Neural crest cell (in vitro differentiated cells): ENCODE measurements around the gene CYP19A1. TPM values are rescaled to one million over a fixed set of nuclear protein-coding genes. Genes with fewer than 3 reads are reported as not detected.
"Not testable (repeated sequence)": the region's sequence is repeated elsewhere in the genome, so short reads cannot be mapped to it uniquely, and the experiment has no call there.

ENCODE experiments used
- DNase-seq: peaks from one replicate; pipeline ENCODE4 v3.0.0; 2021; ENCODE audit warnings: low read depth, mixed read lengths, low spot score
- H3K27ac Mint-ChIP-seq: one replicate; pipeline ENCODE4 v1.8.0; 2021; ENCODE audit warnings: mild to moderate bottlenecking, mixed read lengths; ENCODE audit not compliant: unreplicated experiment
- H3K27me3 Mint-ChIP-seq: 2 replicates; pipeline ENCODE4 v1.8.0; 2021; ENCODE audit warnings: low read depth, mild to moderate bottlenecking, mixed read lengths
- H3K36me3 Mint-ChIP-seq: 2 replicates; pipeline ENCODE4 v1.8.0; 2021; ENCODE audit warnings: low read depth, mild to moderate bottlenecking, mixed read lengths
- H3K4me1 Mint-ChIP-seq: 2 replicates; pipeline ENCODE4 v1.8.0; 2021; ENCODE audit warnings: mixed read lengths
- H3K4me3 Mint-ChIP-seq: one replicate; pipeline ENCODE4 v1.8.0; 2021; ENCODE audit warnings: mild to moderate bottlenecking, mixed read lengths
- H3K9me3 Mint-ChIP-seq: 2 replicates; pipeline ENCODE4 v1.8.0; 2021; ENCODE audit warnings: mixed read lengths
- CTCF ChIP-seq: fragments of 200-600 bp; sonication (generic); conservative IDR thresholded peaks from 2 replicates; pipeline ENCODE4 v1.5.0; 2021; ENCODE audit warnings: antibody characterized with exemption, mild to moderate bottlenecking
- total RNA-seq: library from RNA; stranded (reverse); gene quantifications from 2 replicates; pipeline ENCODE4 v1.2.1, GENCODE V29; 2021

CYP19A1 gene
- total RNA-seq, 1 donor from 2014 or later = not detected

- H3K27me3 Mint-ChIP-seq = peaks cover 22% of the 10 kb centered on the region
- H3K36me3 Mint-ChIP-seq = no peaks in the 10 kb centered on the region
- no peak overlapping the region for H3K4me3 Mint-ChIP-seq
- no peak for DNase-seq
- TF ChIP-seq CTCF = no peak
- H3K4me1 Mint-ChIP-seq = peaks cover 3% of the 10 kb centered on the region
- H3K9me3 Mint-ChIP-seq = no peaks in the 10 kb centered on the region
- H3K27ac Mint-ChIP-seq = no peak overlapping the region
Observed at GRCh38 chr15:51190424-51191068, 147.8 kb downstream of the CYP19A1 start.

GRCh38 chr15:51189669-51190385 lies 148.6 kb downstream of the CYP19A1 start:
- DNase-seq = no peak
- no peaks in the 10 kb centered on the region for H3K36me3 Mint-ChIP-seq
- H3K4me1 Mint-ChIP-seq = peaks cover 7% of the 10 kb centered on the region
- no peak overlapping the region for H3K27ac Mint-ChIP-seq
- no peak overlapping the region for H3K4me3 Mint-ChIP-seq
- peaks cover 22% of the 10 kb centered on the region for H3K27me3 Mint-ChIP-seq
- no peaks in the 10 kb centered on the region for H3K9me3 Mint-ChIP-seq
- no peak for TF ChIP-seq CTCF

- not testable (repeated sequence) for H3K4me3 Mint-ChIP-seq, H3K9me3 Mint-ChIP-seq, DNase-seq, H3K27ac Mint-ChIP-seq, H3K36me3 Mint-ChIP-seq
- Mint-ChIP-seq H3K27me3 (peaks cover 14% of the 10 kb centered on the region), H3K4me1 (peaks cover 13% of the 10 kb centered on the region)
Observed at GRCh38 chr15:51188791-51189190, 149.6 kb downstream of the CYP19A1 start.

GRCh38 chr15:51186891-51187290 lies 151.5 kb downstream of the CYP19A1 start:
- H3K4me3 Mint-ChIP-seq = no peak overlapping the region
- TF ChIP-seq CTCF = no peak
- H3K9me3 Mint-ChIP-seq = no peaks in the 10 kb centered on the region
- no peak overlapping the region for H3K27ac Mint-ChIP-seq
- H3K4me1 Mint-ChIP-seq = peaks cover 13% of the 10 kb centered on the region
- peaks cover 3% of the 10 kb centered on the region for H3K27me3 Mint-ChIP-seq
- no peaks in the 10 kb centered on the region for H3K36me3 Mint-ChIP-seq
- DNase-seq = no peak

- DNase-seq = no peak
- Mint-ChIP-seq H3K9me3 (no peaks in the 10 kb centered on the region), H3K4me1 (peaks cover 13% of the 10 kb centered on the region), H3K27ac (no peak overlapping the region), H3K27me3 (no peaks in the 10 kb centered on the region), H3K36me3 (no peaks in the 10 kb centered on the region), H3K4me3 (no peak overlapping the region)
- TF ChIP-seq CTCF = no peak
Observed at GRCh38 chr15:51186181-51186705, 152.2 kb downstream of the CYP19A1 start.
